ENCODE results near the gene THOP1. TPM values are rescaled to one million over a fixed set of nuclear protein-coding genes. Genes with fewer than 3 reads are reported as not detected.
"Not testable (repeated sequence)": the region's sequence is repeated elsewhere in the genome, so short reads cannot be mapped to it uniquely, and the experiment has no call there.

Gene THOP1
- polyA plus RNA-seq, 3 donors = 44.7 to 59.9 (median 59.8) TPM

- no peak for DNase-seq (ENCODE audit: extremely low read depth in 1 of 11, low read depth in 9 of 11, low spot score in 4 of 11)
Observed at GRCh38 chr19:2809387-2810140, 24.3 kb downstream of the THOP1 start.

GRCh38 chr19:2810141-2811091 lies 25.1 kb downstream of the THOP1 start:
- no peak for DNase-seq (ENCODE audit: extremely low read depth in 1 of 11, low read depth in 9 of 11, low spot score in 4 of 11)

GRCh38 chr19:2811221-2811722 lies 26.0 kb downstream of the THOP1 start:
- DNase-seq (ENCODE audit: extremely low read depth in 1 of 11, low read depth in 9 of 11, low spot score in 4 of 11) = no peak

- DNase-seq (ENCODE audit: extremely low read depth in 1 of 11, low read depth in 9 of 11, low spot score in 4 of 11) = no peak
Observed at GRCh38 chr19:2811735-2812413, 26.6 kb downstream of the THOP1 start.

- no peak for DNase-seq (ENCODE audit: extremely low read depth in 1 of 11, low read depth in 9 of 11, low spot score in 4 of 11)
Observed at GRCh38 chr19:2812414-2813234, 27.3 kb downstream of the THOP1 start.

GRCh38 chr19:2813235-2814160 lies 28.2 kb downstream of the THOP1 start:
- DNase-seq (ENCODE audit: extremely low read depth in 1 of 11, low read depth in 9 of 11, low spot score in 4 of 11) = no peak

- no peak for DNase-seq (ENCODE audit: extremely low read depth in 1 of 11, low read depth in 9 of 11, low spot score in 4 of 11)
Observed at GRCh38 chr19:2814426-2814825, 29.1 kb downstream of the THOP1 start.

- no peak for DNase-seq (ENCODE audit: extremely low read depth in 1 of 11, low read depth in 9 of 11, low spot score in 4 of 11)
Observed at GRCh38 chr19:2815191-2815614, 29.9 kb downstream of the THOP1 start.

GRCh38 chr19:2815923-2816322 lies 30.6 kb downstream of the THOP1 start:
- no peak for DNase-seq (ENCODE audit: extremely low read depth in 1 of 11, low read depth in 9 of 11, low spot score in 4 of 11)

- DNase-seq (ENCODE audit: extremely low read depth in 1 of 11, low read depth in 9 of 11, low spot score in 4 of 11) = no peak
Observed at GRCh38 chr19:2816641-2817040, 31.3 kb downstream of the THOP1 start.

GRCh38 chr19:2817237-2817829 lies 32.0 kb downstream of the THOP1 start:
- DNase-seq (ENCODE audit: extremely low read depth in 1 of 11, low read depth in 9 of 11, low spot score in 4 of 11) = not testable (repeated sequence)

- DNase-seq (ENCODE audit: extremely low read depth in 1 of 11, low read depth in 9 of 11, low spot score in 4 of 11) = peak; percentile 86 to 98 (median 94)
Observed at GRCh38 chr19:2819540-2820111, 34.3 kb downstream of the THOP1 start, which contains the start of gene ZNF554. Gene ZNF554, plus strand, starts transcription at chr19:2819868. Its CDS starts 204 bp downstream, at chr19:2820072.

- peak in 2 of 11 donors; percentile 7 for DNase-seq (ENCODE audit: extremely low read depth in 1 of 11, low read depth in 9 of 11, low spot score in 4 of 11)
Observed at GRCh38 chr19:2820112-2820702, 34.9 kb downstream of the THOP1 start.

- no peak for DNase-seq (ENCODE audit: extremely low read depth in 1 of 11, low read depth in 9 of 11, low spot score in 4 of 11)
Observed at GRCh38 chr19:2822846-2823245, 37.5 kb downstream of the THOP1 start.

- DNase-seq (ENCODE audit: extremely low read depth in 1 of 11, low read depth in 9 of 11, low spot score in 4 of 11) = no peak
Observed at GRCh38 chr19:2823646-2824045, 38.3 kb downstream of the THOP1 start.

GRCh38 chr19:2824129-2824528 lies 38.8 kb downstream of the THOP1 start:
- no peak for DNase-seq (ENCODE audit: extremely low read depth in 1 of 11, low read depth in 9 of 11, low spot score in 4 of 11)
